SK-N-DZ (cell line): ENCODE results near the gene NOP9.
"Not testable (repeated sequence)": the region's sequence is repeated elsewhere in the genome, so short reads cannot be mapped to it uniquely, and the experiment has no call there.

Experiments
- DNase-seq: peaks from one replicate; pipeline ENCODE4 v3.0.0-alpha.2; 2015; ENCODE audit warnings: low spot score
- small RNA-seq, 2 experiments: library from RNA; depleted of rRNA; stranded (forward); fragments of <200 nt; gene quantifications; one replicate each; pipeline ENCODE3, GENCODE V24; 2014

The NOP9 gene

DNA sequence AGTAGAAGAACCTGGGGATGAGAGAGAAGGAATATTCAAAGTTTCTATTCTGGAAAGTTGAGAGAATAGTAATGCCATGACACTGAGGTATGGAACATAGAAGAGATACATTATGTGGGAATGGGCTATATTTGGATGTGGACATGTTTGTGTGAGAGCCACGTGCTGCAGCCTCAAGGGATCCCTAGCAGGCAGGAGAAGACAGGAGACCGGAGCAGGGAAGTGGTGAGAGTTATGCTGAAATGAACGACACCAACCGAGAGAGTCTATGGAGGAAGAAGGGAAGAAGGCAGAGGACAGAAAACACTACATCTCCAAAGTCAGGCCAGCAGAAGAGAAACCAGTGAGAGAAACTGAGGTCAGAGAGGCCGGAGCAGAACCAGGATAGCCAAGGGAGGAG is 50.1 kb downstream of the NOP9 start:
- DNase-seq: no peak

DNA sequence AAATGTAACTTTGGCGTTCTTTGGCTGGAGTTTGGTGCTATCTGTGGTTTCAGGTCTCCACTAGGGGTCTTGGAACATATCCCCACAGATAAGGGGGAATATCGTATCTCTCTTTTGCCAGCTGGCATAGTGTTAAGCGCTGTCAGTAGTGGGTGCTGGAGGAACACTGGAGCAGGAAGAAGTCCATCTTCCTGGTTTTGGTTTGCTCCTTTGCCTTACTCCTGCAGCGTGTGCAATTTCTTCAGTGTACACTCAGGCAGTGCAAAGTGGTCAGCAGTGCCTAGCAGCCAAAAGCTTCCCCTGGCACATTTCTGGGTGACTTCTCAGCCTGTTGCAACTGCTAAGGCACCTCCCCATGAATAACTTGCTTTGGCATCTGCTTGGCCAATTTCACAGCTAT is 51.9 kb downstream of the NOP9 start:
- DNase-seq: peak; percentile 32

DNA sequence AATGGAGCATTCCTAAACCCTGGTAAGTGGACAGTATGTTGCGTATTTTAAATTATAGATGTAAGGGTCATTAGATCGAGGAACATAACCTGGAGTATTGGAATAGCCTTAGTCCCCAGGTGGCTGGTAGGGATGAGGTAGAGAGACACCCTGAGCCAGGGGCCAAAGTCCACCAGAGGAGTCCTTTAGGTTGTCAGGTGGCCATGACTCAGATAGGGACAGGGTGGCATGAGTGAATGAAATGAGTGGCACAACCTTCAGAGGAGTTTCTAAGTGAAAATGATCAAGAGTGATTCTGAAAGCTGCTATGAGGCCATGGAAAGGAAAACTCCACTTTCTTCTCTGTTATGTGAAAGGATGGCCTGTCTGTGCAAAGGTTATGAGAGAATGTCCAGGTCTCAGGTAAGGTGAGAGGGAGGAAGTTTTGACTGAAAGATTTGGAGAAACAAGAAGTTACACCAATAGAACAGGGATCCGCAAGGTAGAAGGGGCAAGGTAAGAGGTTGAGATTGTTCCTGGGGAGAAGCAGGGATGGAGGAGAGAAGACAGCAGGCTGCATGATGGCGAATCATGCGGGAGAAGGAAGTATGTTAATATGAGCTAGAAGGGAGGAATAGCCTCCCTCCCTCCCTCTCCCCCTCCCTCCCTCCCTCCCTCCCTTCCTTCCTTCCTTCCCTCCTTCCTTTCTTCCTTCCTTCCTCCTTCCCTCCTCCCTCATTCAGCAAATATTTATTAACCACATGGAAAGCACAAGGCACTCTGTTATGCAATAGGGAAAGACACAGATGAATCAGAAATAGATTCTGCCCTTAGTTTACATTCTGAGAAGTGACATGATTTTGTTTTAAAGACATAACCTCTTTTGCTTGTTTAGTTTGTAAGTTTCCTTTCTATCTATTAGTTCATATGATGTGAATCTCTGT is 54.2 kb downstream of the NOP9 start:
- no peak for DNase-seq

DNA sequence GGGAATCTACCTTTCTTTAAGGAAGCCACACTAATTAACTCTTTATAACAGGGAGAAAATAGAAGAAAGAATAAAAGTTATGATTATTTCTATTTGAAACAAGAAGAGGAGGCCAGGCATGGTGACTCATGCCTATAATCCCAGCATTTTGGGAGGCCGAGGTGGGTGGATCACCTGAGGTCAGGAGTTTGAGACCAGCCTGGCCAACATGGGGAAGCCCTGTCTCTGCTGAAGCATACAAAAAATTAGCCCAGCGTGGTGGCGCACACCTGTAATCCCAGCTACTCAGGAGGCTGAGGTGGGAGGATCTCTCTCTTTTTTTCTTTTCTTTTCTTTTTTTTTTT is 54.8 kb downstream of the NOP9 start:
- DNase-seq: not testable (repeated sequence)

DNA sequence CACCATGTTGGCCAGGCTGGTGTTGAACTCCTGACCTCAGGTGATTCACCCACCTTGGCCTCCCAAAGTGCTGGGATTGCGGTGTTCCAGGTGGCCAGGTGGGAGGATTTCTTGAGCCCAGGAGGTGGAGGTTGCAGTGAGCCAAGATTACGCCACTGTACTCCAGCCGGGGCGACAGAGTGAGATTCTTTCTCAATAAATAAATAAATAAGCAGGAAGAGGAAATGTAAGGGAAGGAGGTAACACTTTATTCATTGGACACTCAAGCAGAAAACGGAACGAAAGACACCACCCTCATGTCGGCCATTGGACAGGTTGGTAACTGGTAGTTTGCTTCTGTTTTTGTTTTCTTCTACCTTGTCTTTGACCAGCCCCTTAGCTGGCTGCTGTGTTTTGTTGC is 55.4 kb downstream of the NOP9 start:
- DNase-seq: no peak

DNA sequence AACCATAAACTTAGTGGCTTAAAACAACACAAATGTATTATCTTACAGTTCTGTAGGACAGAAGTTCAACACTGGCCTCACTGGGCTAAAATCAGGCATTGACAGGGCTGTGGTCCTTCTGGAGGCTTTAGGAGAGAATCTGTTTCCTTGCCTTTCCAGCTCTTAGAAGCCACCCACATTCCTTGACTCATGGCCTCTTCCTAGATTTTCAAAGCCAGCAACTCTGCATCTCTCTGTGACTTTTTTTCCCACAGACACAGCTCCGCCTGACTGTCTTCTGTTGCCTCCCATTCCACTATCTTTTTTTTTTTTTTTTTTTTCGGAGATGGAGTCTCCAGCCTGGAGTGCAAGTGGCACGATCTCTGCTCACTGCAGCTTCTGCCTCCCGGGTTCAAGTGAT is 56.6 kb downstream of the NOP9 start:
- DNase-seq: no peak

Small RNA genes lying within 50 kb of the gene (small RNA-seq; reads per million reads assigned to genes)
- 0 reads per million in 2 experiments for gene RF00026
